Cerebellar nuclear complex (tissue), 1 donor: ENCODE results near the gene IREB2.
"Not testable (repeated sequence)": the region's sequence is repeated elsewhere in the genome, so short reads cannot be mapped to it uniquely, and the experiment has no call there.

ENCODE experiments used
- DNase-seq, 2 experiments: peaks; one replicate each; lab custom pipeline; 2025; lab: John Stamatoyannopoulos, UW

IREB2 gene

GRCh38 chr15:78407608-78408354, 30.2 kb upstream of the IREB2 start:
- DNase-seq = no peak

GRCh38 chr15:78408355-78408640, 29.7 kb upstream of the IREB2 start:
- DNase-seq = no peak

GRCh38 chr15:78408961-78409360, 29.1 kb upstream of the IREB2 start:
- DNase-seq = no peak

- DNase-seq = no peak
Measured at GRCh38 chr15:78411061-78411460, 27.0 kb upstream of the IREB2 start.

GRCh38 chr15:78414621-78415250, 23.3 kb upstream of the IREB2 start:
- DNase-seq = no peak

GRCh38 chr15:78415284-78415683, 22.7 kb upstream of the IREB2 start:
- DNase-seq = no peak

- no peak for DNase-seq
Measured at GRCh38 chr15:78417754-78418630, 20.0 kb upstream of the IREB2 start.

- no peak for DNase-seq
Measured at GRCh38 chr15:78418686-78419085, 19.3 kb upstream of the IREB2 start.

- no peak for DNase-seq
Measured at GRCh38 chr15:78419367-78419766, 18.6 kb upstream of the IREB2 start.

GRCh38 chr15:78420220-78420619, 17.8 kb upstream of the IREB2 start:
- no peak for DNase-seq

- DNase-seq = no peak
Measured at GRCh38 chr15:78420766-78421165, 17.2 kb upstream of the IREB2 start.

GRCh38 chr15:78421238-78421965, 16.6 kb upstream of the IREB2 start:
- no peak for DNase-seq

- DNase-seq = peak in 1 of 2 experiments; percentile 25
Measured at GRCh38 chr15:78422571-78423340, 15.3 kb upstream of the IREB2 start.

GRCh38 chr15:78424673-78425072, 13.3 kb upstream of the IREB2 start:
- DNase-seq = no peak

GRCh38 chr15:78425643-78426042, 12.4 kb upstream of the IREB2 start:
- no peak for DNase-seq

GRCh38 chr15:78426300-78426699, 11.7 kb upstream of the IREB2 start:
- no peak for DNase-seq

GRCh38 chr15:78427953-78428352, 10.1 kb upstream of the IREB2 start:
- no peak for DNase-seq

GRCh38 chr15:78429477-78429876, 8.5 kb upstream of the IREB2 start:
- DNase-seq = no peak

GRCh38 chr15:78431955-78432354, 6.1 kb upstream of the IREB2 start:
- no peak for DNase-seq

GRCh38 chr15:78432664-78433063, 5.4 kb upstream of the IREB2 start:
- DNase-seq = no peak

- DNase-seq = no peak
Measured at GRCh38 chr15:78434134-78434533, 3.9 kb upstream of the IREB2 start.

GRCh38 chr15:78434711-78435110, 3.3 kb upstream of the IREB2 start:
- not testable (repeated sequence) for DNase-seq
